AG04449 (cell line): ENCODE data around the gene DIP2A.

Experiments
- CTCF ChIA-PET: fragments of 350-600 bp; formaldehyde crosslinking; extraction: SDS; loops from one replicate; lab custom pipeline; 2021; ENCODE audit warnings: antibody characterized with exemption; lab: Yijun Ruan, JAX
- POLR2A ChIA-PET: fragments of 400-600, 350-600 bp; formaldehyde crosslinking; extraction: SDS; loops from one replicate; lab custom pipeline; 2020; ENCODE audit warnings: antibody characterized with exemption, inconsistent platforms; lab: Yijun Ruan, JAX
- DNase-seq: peaks from one replicate; pipeline ENCODE4 v3.0.0-alpha.2; 2010; ENCODE audit warnings: low read depth, low spot score
- H3K4me3 ChIP-seq: 2 replicates; pipeline ENCODE4 v1.5.1; 2011; ENCODE audit warnings: low read depth, mild to moderate bottlenecking, control low read depth, low read length
- CTCF ChIP-seq: IDR thresholded peaks from one replicate; pipeline ENCODE4 v1.5.1; 2011; ENCODE audit warnings: mild to moderate bottlenecking, moderate library complexity, low read length, control low read depth, inconsistent platforms; ENCODE audit not compliant: insufficient read depth; ENCODE audit errors: missing control alignments

The DIP2A gene

GRCh38 chr21:46421756-46422555 lies 36.7 kb upstream of the DIP2A start:
- ChIA-PET CTCF (no interaction called here), POLR2A (no interaction called here)
- no peak overlapping the region for H3K4me3 ChIP-seq
- no peak for TF ChIP-seq CTCF
- DNase-seq, result no peak

- H3K4me3 ChIP-seq, result no peak overlapping the region
- DNase-seq, result no peak
- CTCF ChIA-PET, result no interaction called here
- POLR2A ChIA-PET, result interaction anchor here (0.7 kb wide), 1 partner anchor 12 kb away, joined by 4 read pairs; no protein-coding TSS in a partner anchor
- TF ChIP-seq CTCF, result no peak
These were observed 36.0 kb upstream of the DIP2A start for GRCh38 chr21:46422636-46423241.

GRCh38 chr21:46423546-46424038 lies 35.1 kb upstream of the DIP2A start:
- CTCF ChIA-PET, result no interaction called here

GRCh38 chr21:46424039-46424591 lies 34.6 kb upstream of the DIP2A start:
- CTCF ChIA-PET, result no interaction called here
- DNase-seq, result no peak
- POLR2A ChIA-PET, result no interaction called here
- no peak overlapping the region for H3K4me3 ChIP-seq
- TF ChIP-seq CTCF, result no peak

More at GRCh38 chr21:46423546-46424038, 35.1 kb upstream of the DIP2A start:
- POLR2A ChIA-PET, result interaction anchor here (0.7 kb wide), 1 partner anchor 13 kb away, joined by 4 read pairs; no protein-coding TSS in a partner anchor
- DNase-seq, result no peak
- no peak for TF ChIP-seq CTCF
- H3K4me3 ChIP-seq, result no peak overlapping the region

- no peak for TF ChIP-seq CTCF
- ChIA-PET CTCF (no interaction called here), POLR2A (no interaction called here)
- no peak for DNase-seq
- H3K4me3 ChIP-seq, result no peak overlapping the region
These were observed 34.1 kb upstream of the DIP2A start for GRCh38 chr21:46424621-46425020.

GRCh38 chr21:46425041-46425440 lies 33.6 kb upstream of the DIP2A start:
- TF ChIP-seq CTCF, result no peak
- DNase-seq, result no peak
- POLR2A ChIA-PET, result no interaction called here
- CTCF ChIA-PET, result no interaction called here
- no peak overlapping the region for H3K4me3 ChIP-seq
